H9 (cell line): Measurements from ENCODE around the gene THTPA. TPM values are rescaled to one million over a fixed set of nuclear protein-coding genes. Genes with fewer than 3 reads are reported as not detected.

Experiments used
- DNase-seq: peaks from one replicate; pipeline ENCODE4 v3.0.0-alpha.2; 2017
- H2AFZ ChIP-seq: one replicate; pipeline ENCODE4 v1.6.1; 2013; ENCODE audit warnings: mild to moderate bottlenecking, low read length, control low read depth, moderate library complexity
- H2AK5ac ChIP-seq: 2 replicates; pipeline ENCODE4 v1.6.1; 2013; ENCODE audit warnings: low read length, control low read depth, mixed read lengths; ENCODE audit not compliant: insufficient read length
- H2BK120ac ChIP-seq: one replicate; pipeline ENCODE4 v1.6.1; 2013; ENCODE audit warnings: low read depth, mild to moderate bottlenecking, low read length, control low read depth, inconsistent platforms; ENCODE audit not compliant: poor library complexity, severe bottlenecking
- H2BK12ac ChIP-seq: 2 replicates; pipeline ENCODE4 v1.6.1; 2013; ENCODE audit warnings: low read length, control low read depth, mixed read lengths, low read depth; ENCODE audit not compliant: insufficient read length
- H2BK15ac ChIP-seq: 2 replicates; pipeline ENCODE4 v1.6.1; 2013; ENCODE audit warnings: low read depth, low read length, control low read depth
- H2BK20ac ChIP-seq: one replicate; pipeline ENCODE4 v1.6.1; 2013; ENCODE audit warnings: low read depth, mild to moderate bottlenecking, low read length, control low read depth, inconsistent platforms; ENCODE audit not compliant: poor library complexity, severe bottlenecking
- H2BK5ac ChIP-seq: 2 replicates; pipeline ENCODE4 v1.6.1; 2013; ENCODE audit warnings: low read length, control low read depth, mixed read lengths; ENCODE audit not compliant: insufficient read length
- H3K14ac ChIP-seq: 2 replicates; pipeline ENCODE4 v1.6.1; 2013; ENCODE audit warnings: low read length, control low read depth; ENCODE audit not compliant: insufficient read depth
- H3K18ac ChIP-seq: 2 replicates; pipeline ENCODE4 v1.6.1; 2013; ENCODE audit warnings: low read depth, mild to moderate bottlenecking, mixed read lengths, low read length, control low read depth; ENCODE audit not compliant: insufficient read length
- H3K23ac ChIP-seq: 2 replicates; pipeline ENCODE4 v1.6.1; 2013; ENCODE audit warnings: low read length, control low read depth, mixed read lengths, low read depth; ENCODE audit not compliant: insufficient read length
- H3K23me2 ChIP-seq: 2 replicates; pipeline ENCODE4 v1.6.1; 2013; ENCODE audit warnings: low read depth, mild to moderate bottlenecking, mixed read lengths, low read length, control low read depth; ENCODE audit not compliant: insufficient read length, poor library complexity, severe bottlenecking
- H3K27ac ChIP-seq: 2 replicates; pipeline ENCODE4 v1.5.1; 2013; ENCODE audit warnings: low read length, control low read depth, mixed read lengths, low read depth; ENCODE audit not compliant: insufficient read length
- H3K27me3 ChIP-seq: 2 replicates; pipeline ENCODE4 v1.6.1; 2013; ENCODE audit warnings: low read length, control low read depth, inconsistent platforms; ENCODE audit not compliant: insufficient read depth
- H3K4ac ChIP-seq: 2 replicates; pipeline ENCODE4 v1.6.1; 2013; ENCODE audit warnings: low read depth, mild to moderate bottlenecking, control low read depth, inconsistent platforms, low read length, moderate library complexity
- H3K4me1 ChIP-seq: 2 replicates; pipeline ENCODE4 v1.6.1; 2013; ENCODE audit warnings: low read length, control low read depth, inconsistent platforms; ENCODE audit not compliant: insufficient read depth
- H3K4me2 ChIP-seq: 2 replicates; pipeline ENCODE4 v1.6.1; 2013; ENCODE audit warnings: low read length, control low read depth, mixed read lengths; ENCODE audit not compliant: insufficient read length, insufficient read depth
- H3K56ac ChIP-seq: 2 replicates; pipeline ENCODE4 v1.6.1; 2013; ENCODE audit warnings: low read depth, mild to moderate bottlenecking, mixed read lengths, low read length, control low read depth; ENCODE audit not compliant: insufficient read length
- H3K79me1 ChIP-seq: 2 replicates; pipeline ENCODE4 v1.6.1; 2013; ENCODE audit warnings: low read depth, mild to moderate bottlenecking, moderate library complexity, low read length, control low read depth, inconsistent platforms; ENCODE audit not compliant: insufficient read depth, poor library complexity, severe bottlenecking
- H3K79me2 ChIP-seq: 2 replicates; pipeline ENCODE4 v1.6.1; 2013; ENCODE audit warnings: low read length, control low read depth, inconsistent platforms; ENCODE audit not compliant: insufficient read depth
- H3K9ac ChIP-seq: 2 replicates; pipeline ENCODE4 v1.6.1; 2013; ENCODE audit warnings: low read length, control low read depth, mixed read lengths; ENCODE audit not compliant: insufficient read length; ENCODE audit errors: extremely low read depth
- H3K9me3 ChIP-seq: one replicate; pipeline ENCODE4 v1.6.1; 2013; ENCODE audit warnings: low read depth, low read length, inconsistent platforms; ENCODE audit not compliant: control insufficient read depth
- H3T11ph ChIP-seq: one replicate; pipeline ENCODE4 v1.6.1; 2013; ENCODE audit warnings: mild to moderate bottlenecking, low read length, control low read depth, inconsistent platforms
- H4K20me1 ChIP-seq: one replicate; pipeline ENCODE4 v1.6.1; 2013; ENCODE audit not compliant: control insufficient read depth, insufficient read length, insufficient read depth
- H4K5ac ChIP-seq: 2 replicates; pipeline ENCODE4 v1.6.1; 2013; ENCODE audit warnings: low read depth, mild to moderate bottlenecking, mixed read lengths, low read length, control low read depth; ENCODE audit not compliant: insufficient read length
- H4K8ac ChIP-seq: replicated peaks from 2 replicates; pipeline ENCODE4 v1.6.1; 2013; ENCODE audit warnings: low read length, control low read depth, mixed read lengths, low read depth; ENCODE audit not compliant: insufficient read length
- H4K91ac ChIP-seq: 2 replicates; pipeline ENCODE4 v1.6.1; 2013; ENCODE audit warnings: low read depth, mild to moderate bottlenecking, moderate library complexity, mixed read lengths, low read length, control low read depth; ENCODE audit not compliant: insufficient read length
- H3K27ac Mint-ChIP-seq, 3 experiments: 2 replicates in 2 of 3; 3 replicates in 1 of 3; pipeline ENCODE4 v1.8.0; 2020 to 2021; ENCODE audit warnings: mixed read lengths in 3 of 3, mild to moderate bottlenecking in 1 of 3, moderate library complexity in 1 of 3
- H3K27me3 Mint-ChIP-seq: 2 replicates; pipeline ENCODE4 v1.8.0; 2021; ENCODE audit warnings: low read depth, mild to moderate bottlenecking, moderate library complexity, mixed read lengths
- H3K36me3 Mint-ChIP-seq, 3 experiments: 2 replicates in 2 of 3; 3 replicates in 1 of 3; pipeline ENCODE4 v1.8.0; 2020 to 2021; ENCODE audit warnings: low read depth in 3 of 3, mixed read lengths in 3 of 3; ENCODE audit not compliant: insufficient read depth in 1 of 3
- H3K4me1 Mint-ChIP-seq, 2 experiments: 2 replicates each; pipeline ENCODE4 v1.8.0; 2020; ENCODE audit warnings: mixed read lengths in 2 of 2
- H3K4me3 Mint-ChIP-seq, 2 experiments: 2 replicates in 1 of 2; 3 replicates in 1 of 2; pipeline ENCODE4 v1.8.0; 2020 to 2021; ENCODE audit warnings: mild to moderate bottlenecking in 2 of 2, mixed read lengths in 2 of 2, moderate library complexity in 1 of 2
- H3K9me3 Mint-ChIP-seq, 2 experiments: 2 replicates in 1 of 2; 3 replicates in 1 of 2; pipeline ENCODE4 v1.8.0; 2020; ENCODE audit warnings: mild to moderate bottlenecking in 2 of 2, mixed read lengths in 2 of 2, moderate library complexity in 1 of 2
- WGBS: extraction: QIAGEN DNeasy Blood & Tissue Kit; methylation state at CpG from one replicate; pipeline ENCODE4 v1.1.7; 2013; ENCODE audit warnings: missing lambda C conversion rate, low lambda C conversion rate, mixed read lengths; ENCODE audit not compliant: insufficient read length; ENCODE audit errors: extremely low coverage; 5-methylcytosine and 5-hydroxymethylcytosine counted together
- total RNA-seq: library from RNA; stranded (reverse); gene quantifications from 2 replicates; pipeline ENCODE4 v1.2.1, GENCODE V29; 2021
- TF ChIP-seq, protein P1 (sequence below): fragments of 200-600 bp; sonication (generic); conservative IDR thresholded peaks from 3 replicates; pipeline ENCODE4 v1.8.0; 2021; ENCODE audit warnings: antibody characterized with exemption, mild to moderate bottlenecking

Gene THTPA
- total RNA-seq, 1 experiment from 2014 or later = 15.6 TPM

DNA sequence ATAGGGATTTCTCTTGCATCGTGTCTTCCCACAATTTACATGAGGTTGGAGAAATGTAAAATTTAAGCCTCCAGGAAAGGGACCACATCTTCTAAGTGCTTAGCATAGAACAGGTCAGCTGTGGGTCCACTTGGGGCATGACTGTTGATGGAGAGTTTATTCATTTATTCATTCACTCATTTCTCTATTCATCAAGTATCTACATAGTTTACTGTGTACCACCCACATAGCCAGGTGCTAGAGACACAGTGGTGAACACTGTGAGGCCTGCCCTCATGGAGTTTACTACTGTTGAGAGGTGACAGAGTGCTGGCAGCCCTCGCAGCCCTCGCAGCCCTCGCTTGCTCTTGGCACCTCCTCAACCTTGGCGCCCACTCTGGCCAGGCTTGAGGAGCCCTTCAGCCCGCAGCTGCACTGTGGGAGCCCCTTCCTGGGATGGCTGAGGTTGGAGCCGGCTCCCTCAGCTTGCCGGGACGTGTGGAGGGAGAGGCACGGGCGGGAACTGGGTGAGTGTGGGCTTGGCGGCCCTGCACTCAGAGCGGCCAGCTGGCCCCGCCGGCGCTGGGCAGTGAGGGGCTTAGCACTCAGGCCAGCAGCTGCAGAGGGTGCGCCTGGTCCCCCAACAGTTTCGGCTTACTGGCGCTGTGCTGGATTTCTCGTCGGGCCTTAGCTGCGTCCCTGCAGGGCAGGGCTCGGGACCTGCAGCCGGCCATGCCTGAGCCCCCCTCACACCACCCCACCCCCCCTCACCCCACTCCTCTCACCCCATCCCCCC is 24.3 kb downstream of the THTPA start:
- Histone ChIP-seq H3K9ac (no peak overlapping the region), H2BK120ac (no peak overlapping the region), H3K79me1 (no peaks in the 10 kb centered on the region), H3K23ac (no peak overlapping the region), H3K27me3 (peaks cover 7% of the 10 kb centered on the region; the same call in 1 of the 2 replicates), H3K18ac (no peak overlapping the region), H4K8ac (no peak overlapping the region), H3K56ac (no peak overlapping the region), H3K14ac (no peak overlapping the region), H2AFZ (no peak overlapping the region), H3K23me2 (peaks cover 33% of the 10 kb centered on the region), H2AK5ac (no peak overlapping the region), H3K27ac (no peak overlapping the region), H4K5ac (no peak overlapping the region), H2BK20ac (no peak overlapping the region), H3K4me1 (peaks cover 3% of the 10 kb centered on the region; the same call in 1 of the 2 replicates), H2BK15ac (no peak overlapping the region), H4K20me1 (no peaks in the 10 kb centered on the region), H3T11ph (no peak overlapping the region), H2BK5ac (no peak overlapping the region), H2BK12ac (no peak overlapping the region), H3K79me2 (no peaks in the 10 kb centered on the region), H4K91ac (no peak overlapping the region), H3K4me2 (no peak overlapping the region), H3K4ac (no peak overlapping the region), H3K9me3 (no peaks in the 10 kb centered on the region)
- Mint-ChIP-seq H3K27me3 (peaks cover 61% of the 10 kb centered on the region), H3K36me3 (peaks cover 0 to 2% (median 2%) of the 10 kb centered on the region in 3 experiments; a peak in 3 of 7 replicates), H3K27ac (no peak overlapping the region), H3K9me3 (peaks cover 0 to 7% of the 10 kb centered on the region in 2 experiments; a peak in 3 of 5 replicates), H3K4me1 (peaks cover 17 to 34% of the 10 kb centered on the region in 2 experiments), H3K4me3 (no peak overlapping the region)
- TF ChIP-seq, protein P1, sequence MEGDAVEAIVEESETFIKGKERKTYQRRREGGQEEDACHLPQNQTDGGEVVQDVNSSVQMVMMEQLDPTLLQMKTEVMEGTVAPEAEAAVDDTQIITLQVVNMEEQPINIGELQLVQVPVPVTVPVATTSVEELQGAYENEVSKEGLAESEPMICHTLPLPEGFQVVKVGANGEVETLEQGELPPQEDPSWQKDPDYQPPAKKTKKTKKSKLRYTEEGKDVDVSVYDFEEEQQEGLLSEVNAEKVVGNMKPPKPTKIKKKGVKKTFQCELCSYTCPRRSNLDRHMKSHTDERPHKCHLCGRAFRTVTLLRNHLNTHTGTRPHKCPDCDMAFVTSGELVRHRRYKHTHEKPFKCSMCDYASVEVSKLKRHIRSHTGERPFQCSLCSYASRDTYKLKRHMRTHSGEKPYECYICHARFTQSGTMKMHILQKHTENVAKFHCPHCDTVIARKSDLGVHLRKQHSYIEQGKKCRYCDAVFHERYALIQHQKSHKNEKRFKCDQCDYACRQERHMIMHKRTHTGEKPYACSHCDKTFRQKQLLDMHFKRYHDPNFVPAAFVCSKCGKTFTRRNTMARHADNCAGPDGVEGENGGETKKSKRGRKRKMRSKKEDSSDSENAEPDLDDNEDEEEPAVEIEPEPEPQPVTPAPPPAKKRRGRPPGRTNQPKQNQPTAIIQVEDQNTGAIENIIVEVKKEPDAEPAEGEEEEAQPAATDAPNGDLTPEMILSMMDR = no peak
- WGBS = no CpG with 5 or more reads among the region's 24 CpGs
- peak; percentile 17 for DNase-seq
